WTC11 (cell line): Measurements from ENCODE around the gene COPS6. TPM values are rescaled to one million over a fixed set of nuclear protein-coding genes. Genes with fewer than 3 reads are reported as not detected.

ENCODE experiments used
- ATAC-seq: fragments of 200-7000 bp; cut with Tn5 transposase; 2 replicates; pipeline ENCODE4 v1.10.0; 2021; ENCODE audit warnings: mild to moderate bottlenecking, moderate library complexity
- CTCF ChIA-PET: fragments of 300-600 bp; sonication (Branson Sonifier 250); formaldehyde crosslinking; loops from one replicate; lab custom pipeline; 2021; ENCODE audit warnings: antibody characterized with exemption; lab: Charles Lee
- POLR2A ChIA-PET: fragments of 350-600 bp; sonication (Branson Sonifier 250); formaldehyde crosslinking; loops from one replicate; lab custom pipeline; 2021; ENCODE audit warnings: antibody characterized with exemption; lab: Charles Lee
- DNase-seq: peaks from one replicate; pipeline ENCODE4 v3.0.0; 2021; ENCODE audit warnings: low spot score
- H3K27ac Mint-ChIP-seq: 2 replicates; pipeline ENCODE4 v1.8.0; 2021; ENCODE audit warnings: mixed read lengths
- H3K27me3 Mint-ChIP-seq: 2 replicates; pipeline ENCODE4 v1.8.0; 2021; ENCODE audit warnings: low read depth, mild to moderate bottlenecking, moderate library complexity, mixed read lengths
- H3K36me3 Mint-ChIP-seq: 2 replicates; pipeline ENCODE4 v1.8.0; 2021; ENCODE audit warnings: mixed read lengths
- H3K4me1 Mint-ChIP-seq: 2 replicates; pipeline ENCODE4 v1.8.0; 2022; ENCODE audit warnings: mixed read lengths
- H3K4me3 Mint-ChIP-seq: 2 replicates; pipeline ENCODE4 v1.8.0; 2021; ENCODE audit warnings: mild to moderate bottlenecking, moderate library complexity, mixed read lengths
- H3K9me3 Mint-ChIP-seq: 2 replicates; pipeline ENCODE4 v1.8.0; 2021; ENCODE audit warnings: mixed read lengths
- ARID4B ChIP-seq: sonication (generic); formaldehyde crosslinking; IDR thresholded peaks from 2 replicates; pipeline ENCODE4 v1.8.0; 2023; ENCODE audit warnings: missing genetic modification reagents, mild to moderate bottlenecking, borderline replicate concordance
- ATF1 ChIP-seq: sonication (generic); formaldehyde crosslinking; IDR thresholded peaks from 2 replicates; pipeline ENCODE4 v1.8.1; 2023; ENCODE audit warnings: mild to moderate bottlenecking, moderate library complexity, missing genetic modification reagents
- CREM ChIP-seq: sonication (generic); formaldehyde crosslinking; IDR thresholded peaks from 2 replicates; pipeline ENCODE4 v1.8.1; 2022; ENCODE audit warnings: mild to moderate bottlenecking, missing genetic modification reagents, moderate library complexity
- ELF4 ChIP-seq: sonication (generic); formaldehyde crosslinking; IDR thresholded peaks from 2 replicates; pipeline ENCODE4 v1.8.1; 2022; ENCODE audit warnings: low read depth, mild to moderate bottlenecking, moderate library complexity, missing genetic modification reagents
- MLX ChIP-seq: sonication (generic); formaldehyde crosslinking; IDR thresholded peaks from 2 replicates; pipeline ENCODE4 v1.8.1; 2023; ENCODE audit warnings: mild to moderate bottlenecking, missing genetic modification reagents, moderate library complexity
- MYBL2 ChIP-seq: sonication (generic); formaldehyde crosslinking; IDR thresholded peaks from 2 replicates; pipeline ENCODE4 v1.8.1; 2023; ENCODE audit warnings: mild to moderate bottlenecking, moderate library complexity, missing genetic modification reagents
- PRDM15 ChIP-seq: sonication (generic); formaldehyde crosslinking; IDR thresholded peaks from 2 replicates; pipeline ENCODE4 v1.8.0; 2022; ENCODE audit warnings: missing genetic modification reagents
- SP1 ChIP-seq: sonication (generic); formaldehyde crosslinking; conservative IDR thresholded peaks from 2 replicates; pipeline ENCODE4 v1.8.1; 2022; ENCODE audit warnings: missing genetic modification reagents
- ZBTB43 ChIP-seq: sonication (generic); formaldehyde crosslinking; IDR thresholded peaks from 2 replicates; pipeline ENCODE4 v1.8.1; 2023; ENCODE audit warnings: mild to moderate bottlenecking, missing genetic modification reagents
- ZNF317 ChIP-seq: sonication (generic); formaldehyde crosslinking; IDR thresholded peaks from 2 replicates; pipeline ENCODE4 v1.8.1; 2023; ENCODE audit warnings: low read depth, mild to moderate bottlenecking, moderate library complexity, missing genetic modification reagents, borderline replicate concordance
- ZNF532 ChIP-seq: fragments of 250-450 bp; sonication (Bioruptor Pico); IDR thresholded peaks from 2 replicates; pipeline ENCODE4 v1.9.0; 2021; ENCODE audit warnings: mild to moderate bottlenecking, borderline replicate concordance
- total RNA-seq: library from RNA; stranded (reverse); gene quantifications from 3 replicates; pipeline ENCODE4 v1.2.3, GENCODE V29; 2021

Gene COPS6
- total RNA-seq, 1 experiment from 2014 or later: 118 TPM

GRCh38 chr7:100119970-100120732 lies 31.4 kb downstream of the COPS6 start:
- ChIA-PET POLR2A (interaction anchor here (1.8 kb wide), 1 partner anchor 18 kb away, joined by 9 read pairs; the partner anchor contains the start of genes AP4M1 and MCM7), CTCF (interaction anchor here (1.6 kb wide), 1 partner anchor 11 kb away, joined by 8 read pairs; no protein-coding TSS in a partner anchor)
- no peaks in the 10 kb centered on the region for H3K9me3 Mint-ChIP-seq
- ATAC-seq: peak; percentile 65
- TF ChIP-seq ELF4 (CRISPR knock-in tag): no peak
- 0 out of 2 replicates have a peak, but pooled peaks have one; percentile 45 for TF ChIP-seq ZNF532
- TF ChIP-seq MLX (CRISPR knock-in tag): no peak
- peak; percentile 32; the same call in 1 of the 2 replicates for TF ChIP-seq ATF1 (CRISPR knock-in tag)
- TF ChIP-seq PRDM15 (CRISPR knock-in tag): no peak
- TF ChIP-seq ZBTB43 (CRISPR knock-in tag): 0 out of 2 replicates have a peak, but pooled peaks have one; percentile 29
- TF ChIP-seq SP1 (CRISPR knock-in tag): peak; percentile 67
- 0 out of 2 replicates have a peak, but pooled peaks have one; percentile 49 for TF ChIP-seq MYBL2 (CRISPR knock-in tag)
- H3K4me1 Mint-ChIP-seq: peaks cover 18% of the 10 kb centered on the region
- H3K36me3 Mint-ChIP-seq: peaks cover 2% of the 10 kb centered on the region; the same call in 1 of the 2 replicates
- peak overlapping the region; percentile 98 for H3K4me3 Mint-ChIP-seq
- DNase-seq: peak; percentile 65
- H3K27me3 Mint-ChIP-seq: no peaks in the 10 kb centered on the region
- peak overlapping the region; percentile 96 for H3K27ac Mint-ChIP-seq

- H3K27ac Mint-ChIP-seq: peak overlapping the region; percentile 67
- TF ChIP-seq ARID4B (no peak), ELF4 (CRISPR knock-in tag) (no peak), CREM (CRISPR knock-in tag) (no peak), ZNF317 (CRISPR knock-in tag) (no peak)
- TF ChIP-seq, all 79 proteins: peak for 0
- no peaks in the 10 kb centered on the region for H3K27me3 Mint-ChIP-seq
- POLR2A ChIA-PET: interaction anchor here (1.8 kb wide), 1 partner anchor 19 kb away, joined by 9 read pairs; the partner anchor contains the start of genes AP4M1 and MCM7
- H3K36me3 Mint-ChIP-seq: peaks cover 2% of the 10 kb centered on the region; the same call in 1 of the 2 replicates
- ATAC-seq (no peak), DNase-seq (no peak)
- H3K9me3 Mint-ChIP-seq: no peaks in the 10 kb centered on the region
- H3K4me3 Mint-ChIP-seq: peak overlapping the region; percentile 98
- CTCF ChIA-PET: interaction anchor here (1.6 kb wide), 1 partner anchor 10 kb away, joined by 8 read pairs; no protein-coding TSS in a partner anchor
- peaks cover 22% of the 10 kb centered on the region for H3K4me1 Mint-ChIP-seq
Observed at GRCh38 chr7:100120733-100121036, 31.9 kb downstream of the COPS6 start.
